Stimulated activated CD8-positive, alpha-beta memory T cell treated with anti-CD3 and anti-CD28 coated beads, Interleukin-4, amount 100 ng/mL, for 24 hours (primary cell): ENCODE results near the gene FAM187B.

Experiments
- DNase-seq: peaks from one replicate; pipeline ENCODE4 v3.0.0-alpha.2; 2020; ENCODE audit warnings: low read depth

The FAM187B gene

GRCh38 chr19:35228177-35228930, at the start of gene FAM187B:
Gene FAM187B (minus strand): TSS chr19:35228739. CDS start chr19:35228680, 59 bp downstream.
- DNase-seq: no peak

GRCh38 chr19:35276706-35277281, 48.3 kb upstream of the FAM187B start:
- no peak for DNase-seq

GRCh38 chr19:35274323-35274722, 45.8 kb upstream of the FAM187B start:
- DNase-seq: no peak

GRCh38 chr19:35273686-35274259, 45.2 kb upstream of the FAM187B start:
- no peak for DNase-seq

DNA sequence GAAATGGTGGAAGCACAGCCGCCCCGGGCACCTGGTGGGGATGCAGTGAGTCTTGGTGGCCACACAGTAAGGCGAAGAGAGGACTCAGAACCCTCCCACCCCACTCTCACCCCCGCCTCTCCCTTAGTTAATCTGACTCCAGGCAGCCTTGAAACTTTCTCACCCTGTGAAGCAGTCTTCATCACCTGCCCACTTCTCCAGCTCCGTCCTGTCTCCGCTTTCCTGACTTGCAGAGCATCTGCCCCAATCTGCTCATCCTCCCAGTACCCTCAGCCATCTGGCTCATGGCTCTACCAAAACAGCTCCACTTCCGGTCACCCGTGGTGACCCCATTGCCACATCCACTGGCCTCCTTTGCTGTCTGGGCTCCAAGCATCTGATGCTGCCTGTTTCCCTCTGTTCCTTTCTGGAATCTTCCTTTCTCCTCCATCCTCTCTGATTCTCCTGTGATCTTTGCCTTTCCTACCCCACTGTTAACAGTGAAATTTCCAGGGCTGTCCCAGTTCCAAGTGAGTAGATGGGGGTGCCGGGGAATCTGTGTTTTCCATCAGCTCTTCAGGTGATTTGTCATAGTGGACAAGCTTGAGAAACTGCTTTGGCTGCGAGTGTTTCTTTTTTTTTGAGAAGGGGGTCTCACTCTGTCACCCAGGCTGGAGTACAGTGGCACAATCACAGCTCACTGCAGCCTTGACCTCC, 44.6 kb upstream of the FAM187B start:
- no peak for DNase-seq

GRCh38 chr19:35272122-35272719, 43.7 kb upstream of the FAM187B start:
- DNase-seq: no peak

GRCh38 chr19:35271546-35271945, 43.0 kb upstream of the FAM187B start:
- DNase-seq: no peak

DNA sequence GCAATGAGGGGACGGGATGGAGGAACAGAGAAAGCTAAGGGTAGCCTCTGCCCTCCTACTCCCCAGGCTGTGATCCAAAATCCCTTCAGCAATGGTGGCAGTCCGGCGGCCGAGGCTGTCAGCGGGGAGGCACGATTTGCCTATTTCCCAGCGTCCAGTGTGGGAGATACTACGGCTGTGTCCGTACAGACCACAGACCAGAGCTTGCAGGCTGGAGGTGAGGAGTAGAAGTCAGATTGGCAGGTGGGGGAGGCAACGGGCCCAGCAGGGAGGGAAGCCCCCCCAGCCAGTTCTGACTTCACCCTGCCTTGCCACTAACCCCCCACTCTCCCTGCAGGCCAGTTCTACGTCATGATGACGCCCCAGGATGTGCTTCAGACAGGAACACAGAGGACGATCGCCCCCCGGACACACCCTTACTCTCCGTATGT, 41.9 kb upstream of the FAM187B start:
- DNase-seq: no peak

GRCh38 chr19:35269438-35270117, 41.0 kb upstream of the FAM187B start:
- DNase-seq: peak; percentile 56

DNA sequence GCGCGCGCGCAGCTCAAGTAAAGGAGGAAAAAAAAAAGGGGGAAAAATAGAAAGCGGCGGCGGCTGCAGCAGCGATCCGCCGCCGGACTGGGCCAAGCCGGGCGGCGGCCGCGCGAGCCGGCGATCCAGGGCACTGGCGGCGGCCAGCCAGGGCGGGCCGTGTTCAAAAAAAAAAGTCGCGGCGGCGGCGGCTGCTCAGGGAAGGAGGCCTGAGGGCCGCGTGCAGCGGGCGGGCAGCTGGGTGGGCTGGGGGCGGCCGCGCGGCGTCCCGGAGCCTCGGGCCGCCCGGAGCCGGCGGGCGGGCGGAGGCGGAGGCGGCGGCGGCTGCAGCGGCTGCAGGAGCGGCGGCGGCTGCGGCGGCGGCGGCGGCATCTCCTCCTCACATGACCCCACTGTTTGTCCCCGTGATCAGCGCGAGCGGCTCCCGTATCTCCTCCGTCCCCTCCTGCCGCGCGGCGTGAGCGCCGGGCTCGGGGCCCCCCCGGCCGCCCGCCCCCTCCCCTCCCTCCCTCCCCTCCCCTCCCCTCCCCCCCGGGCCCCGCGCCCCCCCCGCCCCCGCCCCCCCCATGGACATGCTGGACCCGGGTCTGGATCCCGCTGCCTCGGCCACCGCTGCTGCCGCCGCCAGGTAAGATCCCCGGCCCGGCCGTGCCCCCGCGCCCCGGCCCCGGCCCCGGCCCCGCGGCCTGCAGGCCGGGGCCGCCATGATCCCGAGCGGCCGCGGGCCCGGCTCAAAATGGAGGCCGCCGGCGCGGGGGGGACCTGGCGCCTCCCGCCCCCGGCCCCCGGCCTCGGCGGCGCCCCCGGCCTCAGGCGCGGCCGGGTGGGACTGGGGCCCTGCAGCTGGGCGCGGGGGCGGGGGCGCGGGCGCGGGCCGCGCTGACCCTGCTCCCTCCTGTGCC, 40.2 kb upstream of the FAM187B start, which contains the start of gene USF2:
USF2 (plus strand) TSS at position 427 of the 902 bp plus-strand sequence; CDS start at position 567, 140 bp downstream.
- peak; percentile 52 for DNase-seq

GRCh38 chr19:35267818-35268535, 39.4 kb upstream of the FAM187B start:
- DNase-seq: peak; percentile 65

DNA sequence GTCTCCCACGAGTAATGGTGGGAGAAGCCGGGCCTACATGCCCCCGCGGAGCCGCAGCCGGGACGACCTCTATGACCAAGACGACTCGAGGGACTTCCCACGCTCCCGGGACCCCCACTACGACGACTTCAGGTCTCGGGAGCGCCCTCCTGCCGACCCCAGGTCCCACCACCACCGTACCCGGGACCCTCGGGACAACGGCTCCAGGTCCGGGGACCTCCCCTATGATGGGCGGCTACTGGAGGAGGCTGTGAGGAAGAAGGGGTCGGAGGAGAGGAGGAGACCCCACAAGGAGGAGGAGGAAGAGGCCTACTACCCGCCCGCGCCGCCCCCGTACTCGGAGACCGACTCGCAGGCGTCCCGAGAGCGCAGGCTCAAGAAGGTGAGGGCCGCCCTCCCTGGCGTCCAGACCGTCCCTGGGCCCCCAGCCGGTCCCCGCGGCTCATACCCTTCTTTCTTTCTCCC, 38.8 kb upstream of the FAM187B start:
- DNase-seq: peak; percentile 31

DNA sequence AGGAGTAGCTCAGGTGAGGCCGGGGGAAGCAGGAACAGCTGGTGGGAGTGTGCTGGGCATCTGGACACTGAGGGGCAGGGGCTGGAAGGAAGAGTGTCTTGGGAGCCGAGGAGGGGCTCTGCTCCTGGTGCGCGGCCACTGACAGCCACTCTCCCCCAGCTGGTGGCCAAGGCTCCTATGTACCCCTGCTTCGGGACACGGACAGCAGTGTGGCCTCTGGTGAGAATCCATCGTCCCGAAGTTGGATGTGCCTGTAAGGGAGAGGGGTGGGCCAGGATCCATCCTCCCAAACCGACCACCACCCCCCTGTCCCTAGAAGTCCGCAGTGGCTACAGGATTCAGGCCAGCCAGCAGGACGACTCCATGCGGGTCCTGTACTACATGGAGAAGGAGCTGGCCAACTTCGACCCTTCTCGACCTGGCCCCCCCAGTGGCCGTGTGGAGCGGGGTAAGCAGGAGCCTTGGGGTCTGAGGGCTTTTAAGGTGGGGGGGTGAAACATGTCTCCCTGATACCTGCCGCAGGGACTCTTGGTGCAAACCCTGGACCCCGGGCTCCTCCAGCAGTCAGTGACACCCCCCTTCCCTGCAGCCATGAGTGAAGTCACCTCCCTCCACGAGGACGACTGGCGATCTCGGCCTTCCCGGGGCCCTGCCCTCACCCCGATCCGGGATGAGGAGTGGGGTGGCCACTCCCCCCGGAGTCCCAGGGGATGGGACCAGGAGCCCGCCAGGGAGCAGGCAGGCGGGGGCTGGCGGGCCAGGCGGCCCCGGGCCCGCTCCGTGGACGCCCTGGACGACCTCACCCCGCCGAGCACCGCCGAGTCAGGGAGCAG, 38.2 kb upstream of the FAM187B start:
- DNase-seq: no peak

- DNase-seq: no peak
Observed at GRCh38 chr19:35265900-35266519, 37.5 kb upstream of the FAM187B start.

DNA sequence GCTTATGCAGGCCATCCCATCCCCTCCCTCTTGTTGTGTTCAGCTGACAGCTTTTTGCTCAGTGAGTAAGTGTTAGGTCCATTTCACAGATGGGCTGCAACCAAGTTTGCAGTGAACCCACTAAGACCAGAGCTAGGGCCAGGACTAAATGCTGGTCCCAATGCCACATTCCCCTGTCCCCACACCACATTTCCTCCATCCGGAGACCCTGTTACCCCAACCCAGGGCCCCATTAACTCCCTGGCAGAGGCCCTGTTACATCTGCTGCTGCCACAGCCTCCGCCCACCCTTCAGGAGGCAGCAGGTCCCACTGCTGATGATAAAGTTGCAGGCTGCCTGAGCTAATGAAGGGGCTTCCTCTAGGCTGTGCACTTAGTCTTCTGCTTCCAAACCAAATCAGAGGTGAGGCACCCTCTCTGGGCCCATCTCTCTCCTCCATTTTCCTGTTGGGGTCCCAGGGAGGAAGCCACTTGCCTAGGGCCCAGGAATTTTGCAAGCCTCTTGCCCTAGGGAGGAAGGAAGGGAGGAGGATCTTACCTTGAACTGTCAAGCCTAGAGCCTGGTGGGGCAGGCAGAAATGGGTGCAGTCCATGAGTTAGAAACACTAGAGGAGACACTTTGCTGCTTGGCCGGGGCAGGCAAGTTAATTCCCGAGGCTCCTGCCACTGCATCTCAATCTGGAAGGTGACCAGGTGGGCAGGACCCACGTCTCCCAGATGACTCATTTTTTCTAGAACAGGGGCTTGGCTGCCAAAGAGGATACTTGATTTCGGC, 36.8 kb upstream of the FAM187B start:
- no peak for DNase-seq

GRCh38 chr19:35264268-35265125, 36.0 kb upstream of the FAM187B start:
- DNase-seq: no peak
